Activated naive CD4-positive, alpha-beta T cell treated with Interleukin-2 at 50 U/mL for 16 hours (primary cell): ENCODE results near the gene PRSS56.

Experiments used
- DNase-seq: peaks from one replicate; pipeline ENCODE4 v3.0.0-alpha.2; 2020

The PRSS56 gene

DNA sequence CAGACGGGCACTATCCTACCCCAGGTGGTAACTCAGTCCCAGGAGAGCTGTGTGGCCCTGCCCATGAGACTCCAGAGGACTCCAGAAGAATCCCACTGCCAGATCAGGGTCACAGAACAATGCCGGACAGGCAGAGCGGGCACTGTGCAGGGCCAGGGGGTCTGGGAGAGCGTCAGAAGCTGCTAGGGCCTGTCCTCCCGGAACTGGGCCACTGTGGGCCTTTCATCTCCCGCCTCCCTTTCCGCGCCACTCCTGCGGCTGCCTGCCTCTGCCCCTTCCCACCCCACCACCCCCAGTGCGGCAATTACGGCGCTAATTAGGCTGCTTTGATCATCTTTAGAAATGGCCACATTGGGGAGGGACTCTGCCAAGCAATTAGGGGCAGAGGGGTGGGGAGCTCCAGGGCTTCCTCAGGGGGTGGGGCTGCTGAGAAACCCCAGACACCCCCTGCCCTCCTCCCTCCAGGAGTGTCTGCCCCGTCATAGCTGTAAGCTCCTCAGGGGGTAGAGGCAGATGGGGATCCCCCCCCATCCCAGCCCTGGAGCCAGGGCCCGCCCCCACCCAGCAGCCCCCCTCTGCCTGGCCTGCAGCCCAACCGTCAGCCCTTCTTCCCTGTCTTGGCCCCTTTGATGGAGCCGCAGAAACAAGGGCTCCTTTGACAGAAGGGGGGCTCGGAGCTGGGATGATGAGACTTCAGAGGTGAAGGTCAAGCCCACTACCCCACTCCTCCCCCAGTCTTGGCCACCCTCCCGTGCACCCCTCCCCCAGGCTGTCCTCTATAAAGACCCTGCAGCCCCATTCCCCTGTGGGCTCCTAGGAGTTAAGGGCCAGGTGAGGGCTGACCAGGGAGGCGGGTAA lies at the start of gene PRSS56:
Gene PRSS56, plus strand, starts transcription at position 808 of the 858 bp plus-strand sequence. CDS start 211 bp downstream, outside the sequence.
- no peak for DNase-seq

DNA sequence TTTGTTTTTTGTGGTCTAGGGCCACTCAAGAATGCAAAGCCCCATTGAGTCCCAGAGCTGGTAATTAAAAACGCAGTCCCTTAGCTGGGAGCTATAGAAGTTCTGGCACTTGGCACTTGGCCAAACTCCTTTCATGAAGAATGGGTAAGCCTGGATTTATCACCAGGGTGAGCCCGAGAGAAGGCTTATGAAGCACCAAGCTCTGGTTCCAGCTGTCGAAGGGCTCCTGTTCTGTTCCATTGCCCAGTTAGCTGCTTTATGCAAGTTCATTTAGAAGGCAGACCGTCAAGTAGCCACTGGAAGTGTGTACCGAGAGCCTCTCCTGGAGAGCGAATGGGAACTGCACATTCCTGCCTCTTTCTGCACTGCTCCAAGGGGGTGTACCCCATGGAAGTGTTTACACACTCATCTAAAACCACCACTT lies 46.7 kb upstream of the PRSS56 start:
- DNase-seq = no peak

DNA sequence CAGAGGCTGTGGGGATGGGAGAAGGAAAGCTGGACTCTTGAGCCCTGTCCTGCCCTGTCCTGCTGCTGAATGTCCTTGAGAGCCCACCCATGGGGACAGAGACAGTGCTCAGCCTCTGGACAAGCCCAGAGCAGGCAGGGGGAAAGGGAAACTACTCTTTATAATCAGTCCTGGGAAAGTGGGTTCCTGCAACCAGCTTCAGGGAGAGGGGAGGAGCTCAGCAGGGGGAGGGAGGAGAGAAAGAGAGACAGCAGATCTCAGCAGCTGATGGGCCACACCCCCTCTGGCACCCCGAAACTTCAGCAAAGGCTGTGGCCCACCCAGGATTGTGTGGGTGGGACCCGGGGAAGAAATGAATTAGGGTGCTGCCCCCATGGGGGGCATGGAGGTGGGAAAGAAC lies 44.1 kb upstream of the PRSS56 start:
- DNase-seq = no peak

DNA sequence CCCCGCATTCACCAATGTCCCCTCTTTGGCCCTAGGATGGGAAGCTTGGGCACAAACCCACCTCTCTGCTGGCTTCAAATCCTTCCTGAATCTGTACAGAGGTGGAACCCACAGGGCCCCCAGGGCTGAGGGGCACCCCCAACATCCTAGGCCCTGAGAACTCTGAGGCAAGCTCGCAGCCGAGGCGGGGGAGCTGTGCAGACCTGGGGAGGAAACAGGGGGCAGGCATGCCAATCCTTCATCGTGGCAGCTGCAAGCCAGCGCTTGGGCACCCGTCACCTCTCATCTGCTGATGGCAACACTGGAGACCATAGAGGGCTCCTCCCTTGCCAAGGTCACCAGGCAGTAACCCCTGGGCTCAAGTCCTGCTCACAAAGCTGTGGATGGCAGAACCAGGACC lies 43.4 kb upstream of the PRSS56 start:
- no peak for DNase-seq

DNA sequence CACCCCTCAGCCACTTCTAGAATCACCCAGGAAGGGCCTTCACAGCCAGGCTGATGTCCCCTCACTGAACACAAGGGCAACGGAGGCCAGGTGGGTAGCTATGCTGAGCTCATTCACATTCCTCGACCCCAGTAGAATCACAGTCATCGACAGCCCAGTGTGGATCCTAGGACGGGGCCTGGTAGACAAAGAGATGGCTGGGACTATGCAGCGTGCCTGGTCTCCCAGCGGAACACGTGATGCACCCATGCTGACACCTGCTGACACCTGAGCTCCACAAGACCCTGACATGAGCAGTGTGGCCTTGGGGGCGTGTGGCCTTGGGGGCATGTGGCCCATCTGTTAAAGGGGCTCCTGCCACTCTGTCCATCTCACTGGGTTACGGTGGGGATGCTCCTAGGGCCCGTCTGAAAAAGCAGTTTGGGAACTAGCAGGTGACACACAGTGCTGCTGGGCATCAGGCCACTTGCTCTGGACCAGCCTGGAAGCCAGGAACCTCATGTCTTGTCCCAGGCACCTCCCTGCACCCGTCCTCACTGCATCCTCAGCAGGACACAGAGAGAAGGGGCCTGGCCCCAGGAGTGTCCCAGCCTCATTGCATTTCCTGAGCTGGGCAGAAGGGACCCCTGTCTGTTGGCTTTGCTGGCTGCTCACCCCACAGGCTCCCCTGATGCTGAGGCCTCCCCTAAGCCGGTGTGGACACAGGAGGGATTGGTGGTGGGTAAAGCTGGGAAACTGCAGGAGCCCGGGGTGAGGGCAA lies 42.3 kb upstream of the PRSS56 start:
- no peak for DNase-seq

DNA sequence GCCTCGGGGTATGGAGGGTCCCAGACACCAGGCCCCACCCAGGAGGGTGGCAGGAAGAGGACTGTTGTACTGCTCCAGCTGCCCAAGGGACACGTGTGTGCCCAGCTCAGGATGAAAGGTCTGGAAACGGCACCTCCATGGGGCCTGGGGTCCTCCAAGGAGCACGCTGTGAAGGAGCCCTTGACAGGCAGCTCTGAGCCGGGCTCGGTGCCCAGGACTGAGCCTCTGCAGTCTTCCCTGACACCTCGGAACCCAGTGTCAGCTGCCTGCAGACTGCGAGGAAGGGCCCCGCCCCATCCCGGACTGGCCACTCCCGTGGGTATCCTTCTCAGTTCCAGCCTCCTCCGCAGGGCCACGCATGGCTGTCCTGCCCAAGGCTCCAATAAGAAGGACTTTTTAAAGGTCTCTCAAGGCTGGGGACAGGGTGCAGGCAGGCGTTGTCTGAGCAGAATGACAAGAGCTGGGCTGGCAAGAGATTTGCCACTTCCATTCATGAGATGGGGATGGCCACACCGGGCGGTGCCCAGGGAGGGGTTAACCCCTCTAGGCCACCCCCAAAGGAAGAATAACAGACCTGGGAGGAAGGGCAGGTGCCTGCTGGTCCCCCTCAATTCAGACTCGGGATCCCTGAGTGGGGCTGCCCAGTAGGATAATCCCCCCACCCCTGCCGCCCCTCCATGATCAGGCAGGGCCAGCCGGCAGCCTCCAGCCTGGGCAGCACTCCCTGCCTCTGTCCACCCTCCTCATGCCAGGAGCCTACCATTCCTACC lies 41.4 kb upstream of the PRSS56 start:
- no peak for DNase-seq

DNA sequence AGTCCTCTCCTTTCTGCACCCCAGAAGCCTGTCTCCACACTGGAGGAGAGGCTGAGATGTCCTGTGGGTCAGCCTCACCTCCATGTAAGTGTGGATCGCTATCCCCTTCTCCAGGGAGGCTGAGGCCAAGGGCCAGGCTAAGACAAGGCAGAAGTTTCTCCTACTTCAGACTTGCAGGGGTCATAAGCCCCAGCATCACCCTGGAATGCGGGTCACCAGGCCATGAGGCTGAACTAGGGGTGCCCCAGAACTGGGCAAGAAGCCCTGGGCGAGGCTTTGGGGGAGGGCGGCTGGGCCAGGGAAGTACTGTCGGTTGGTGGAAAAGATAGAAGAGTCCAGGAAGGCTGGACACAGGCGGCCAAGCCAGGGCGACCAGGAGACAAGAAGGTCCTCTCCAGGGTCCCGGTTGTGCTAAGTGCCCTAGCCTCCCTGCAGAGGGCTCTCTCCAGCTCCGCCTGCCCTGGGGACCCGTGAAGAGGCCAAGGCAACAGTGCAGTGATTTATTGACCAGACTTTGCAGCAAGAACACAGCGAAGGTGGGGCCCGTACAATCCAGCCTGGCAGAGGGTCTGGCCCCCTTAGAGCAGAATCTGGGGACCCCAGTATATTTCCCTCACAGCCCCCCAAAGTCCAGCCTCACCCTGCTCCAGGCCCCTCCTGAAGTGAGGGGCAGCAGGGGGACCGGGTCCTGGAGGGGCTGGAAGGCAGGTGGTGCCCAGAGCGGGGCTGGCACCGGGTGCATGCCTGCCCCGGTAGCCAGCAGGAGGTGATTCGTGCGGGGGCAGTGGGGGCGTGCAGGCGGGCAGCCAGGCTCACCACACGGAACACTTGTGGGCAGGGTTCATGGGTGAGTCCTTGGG lies 40.6 kb upstream of the PRSS56 start:
- no peak for DNase-seq

DNA sequence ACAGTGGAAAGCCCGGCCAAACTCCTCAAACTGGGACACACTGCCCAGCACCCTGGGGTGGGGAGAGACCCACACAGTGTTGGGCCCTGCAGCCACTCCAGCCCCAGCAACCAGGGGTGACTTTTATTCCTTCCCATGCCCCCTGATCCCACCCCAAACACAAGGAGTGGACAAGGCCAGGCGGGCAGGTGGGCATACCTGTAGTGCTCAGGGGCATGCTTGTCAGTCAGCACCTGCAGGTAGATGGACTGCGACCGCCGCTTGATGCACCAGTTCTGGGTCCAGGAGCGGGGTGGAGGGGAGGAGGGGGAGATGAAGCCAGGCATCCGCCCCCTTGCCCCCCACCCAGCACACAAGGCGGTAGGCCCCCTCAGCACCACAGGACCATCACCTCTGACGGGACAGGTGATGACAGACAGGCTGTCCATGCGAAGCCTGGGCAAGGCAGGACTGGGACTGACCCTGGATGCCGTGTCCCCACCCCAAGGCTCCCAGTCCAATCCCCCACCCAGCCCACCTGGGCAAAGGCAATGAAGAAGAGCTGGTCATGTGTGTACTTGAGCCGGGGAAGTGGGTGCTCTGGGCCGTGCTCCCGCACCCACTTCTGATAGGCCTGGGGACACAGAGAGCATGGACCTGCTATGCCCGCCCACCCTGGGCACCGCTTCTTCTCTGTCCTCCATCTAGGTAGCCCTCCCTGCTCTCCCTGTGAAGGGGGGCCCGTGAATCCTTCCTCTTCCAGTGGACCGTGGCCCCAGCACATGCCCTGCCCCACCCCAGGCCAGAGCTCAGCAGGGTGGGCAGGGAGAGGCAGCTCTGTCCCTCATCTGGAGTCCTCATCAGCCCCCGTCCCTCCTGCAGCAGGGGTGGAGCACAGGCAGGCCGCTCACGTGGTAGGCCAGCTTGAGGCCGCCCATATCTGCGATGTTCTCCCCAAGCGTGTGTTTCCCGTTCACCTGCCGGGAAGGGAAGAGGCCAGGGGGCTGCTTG lies 39.7 kb upstream of the PRSS56 start:
- DNase-seq = no peak

DNA sequence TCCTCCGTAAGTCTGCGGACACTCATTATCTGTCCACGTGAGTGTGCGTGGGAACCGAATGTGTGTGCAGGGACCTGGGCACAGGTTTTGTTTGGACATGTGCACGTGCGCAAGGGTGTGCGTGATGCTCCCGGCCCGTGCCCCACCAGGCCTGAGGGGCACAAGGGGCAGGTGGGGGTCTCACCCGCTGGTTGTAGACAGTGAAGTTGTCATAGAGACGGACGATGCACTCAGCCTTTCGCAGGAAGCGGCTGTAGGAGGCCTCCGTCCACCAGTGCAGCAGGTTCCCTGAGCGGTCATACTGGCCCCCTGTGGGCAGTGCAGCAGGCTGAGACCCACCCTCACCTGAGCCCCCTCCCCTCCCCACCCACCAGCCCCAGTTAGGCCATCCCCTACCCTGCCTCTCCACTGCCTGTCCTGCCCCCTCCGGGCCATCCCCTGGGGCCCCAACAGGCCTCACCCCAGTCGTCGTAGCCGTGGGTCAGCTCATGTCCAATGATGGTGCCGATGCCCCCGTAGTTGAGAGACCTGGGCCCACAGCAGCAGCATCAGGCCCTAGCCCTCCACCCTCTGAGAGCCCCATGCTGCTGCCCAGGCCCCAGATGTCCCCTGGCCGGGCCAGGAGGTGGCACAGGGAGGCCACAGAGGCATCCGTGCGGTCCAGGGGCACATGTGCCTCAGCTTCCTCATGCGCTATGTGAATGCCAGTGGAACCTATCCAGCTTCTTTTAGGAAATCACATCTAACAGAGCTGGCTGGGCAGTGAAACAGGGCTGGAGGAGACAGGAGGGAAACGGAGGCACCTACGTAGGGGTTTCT lies 38.7 kb upstream of the PRSS56 start:
- DNase-seq = no peak

DNA sequence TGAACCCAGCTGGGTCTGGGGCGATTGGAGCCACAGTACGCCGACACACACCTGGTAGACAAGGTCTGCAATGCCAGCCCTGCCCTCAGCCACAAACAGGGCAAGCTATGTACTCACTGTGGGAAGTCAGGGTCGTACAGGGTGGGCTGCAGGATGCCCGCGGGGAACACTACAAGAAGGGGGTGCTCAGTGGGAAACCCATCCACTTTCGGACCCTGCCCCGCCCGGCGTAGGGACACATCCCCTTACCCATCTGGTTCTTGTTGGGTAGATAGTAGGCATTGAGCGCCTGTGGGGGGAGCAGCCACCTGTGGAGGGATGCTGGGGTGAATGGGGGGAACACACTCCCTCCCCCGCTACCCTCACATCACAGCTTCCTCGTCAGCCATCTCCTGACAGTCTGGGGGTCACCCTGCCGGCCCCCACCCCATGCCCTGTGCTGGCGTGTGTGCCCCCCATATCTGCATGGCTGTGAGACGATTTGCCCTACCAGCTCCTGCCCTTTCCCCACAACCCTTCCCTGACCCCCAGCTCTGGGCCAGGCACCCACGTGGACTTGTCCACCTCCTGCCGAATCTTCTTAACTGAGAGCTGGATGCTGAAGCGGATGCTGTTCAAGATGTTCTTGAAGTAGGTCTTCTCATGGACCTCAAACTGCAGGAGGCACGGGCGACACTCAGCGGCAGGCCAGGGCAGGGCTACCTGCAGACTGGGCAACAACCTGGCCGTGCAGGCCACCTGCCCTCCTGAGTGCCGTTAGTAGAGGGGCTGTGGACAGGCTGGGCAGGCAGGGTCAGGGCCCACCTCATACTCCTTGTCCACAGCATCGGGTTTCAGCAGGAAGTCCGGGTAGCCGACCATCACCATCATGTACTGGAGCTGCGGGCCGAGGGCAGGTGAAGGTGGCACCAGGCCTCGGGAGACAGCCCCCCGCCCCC lies 37.6 kb upstream of the PRSS56 start:
- no peak for DNase-seq

DNA sequence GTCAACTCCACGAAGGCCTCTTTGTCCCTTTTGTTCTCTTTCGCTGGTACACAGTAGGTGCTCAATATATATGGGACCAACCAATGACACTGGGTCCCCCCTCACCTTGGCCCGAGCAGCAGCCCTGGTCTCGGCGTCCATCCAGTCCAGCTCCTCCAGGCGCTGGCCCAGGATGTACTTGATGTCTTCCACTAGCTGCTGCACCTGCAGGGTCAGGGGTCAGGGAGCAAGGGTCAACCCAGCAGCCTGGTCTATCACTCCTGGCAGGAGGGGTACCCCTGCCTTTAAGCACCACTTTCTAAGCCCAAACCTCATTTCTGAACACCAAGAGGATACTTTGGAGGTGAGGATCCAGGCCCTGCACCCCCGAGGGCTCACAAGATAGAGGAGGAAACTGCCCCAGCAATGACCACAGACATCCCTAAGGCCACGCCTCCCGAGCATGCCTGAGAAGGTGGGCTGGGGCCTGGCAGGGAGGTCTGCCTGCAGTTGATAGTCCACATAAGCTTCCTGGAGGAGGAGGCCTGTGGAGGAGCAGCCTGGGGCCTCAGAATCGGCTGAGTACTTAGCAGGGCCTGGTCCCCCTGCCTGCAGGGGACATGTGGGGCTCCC lies 36.8 kb upstream of the PRSS56 start:
- DNase-seq = no peak

DNA sequence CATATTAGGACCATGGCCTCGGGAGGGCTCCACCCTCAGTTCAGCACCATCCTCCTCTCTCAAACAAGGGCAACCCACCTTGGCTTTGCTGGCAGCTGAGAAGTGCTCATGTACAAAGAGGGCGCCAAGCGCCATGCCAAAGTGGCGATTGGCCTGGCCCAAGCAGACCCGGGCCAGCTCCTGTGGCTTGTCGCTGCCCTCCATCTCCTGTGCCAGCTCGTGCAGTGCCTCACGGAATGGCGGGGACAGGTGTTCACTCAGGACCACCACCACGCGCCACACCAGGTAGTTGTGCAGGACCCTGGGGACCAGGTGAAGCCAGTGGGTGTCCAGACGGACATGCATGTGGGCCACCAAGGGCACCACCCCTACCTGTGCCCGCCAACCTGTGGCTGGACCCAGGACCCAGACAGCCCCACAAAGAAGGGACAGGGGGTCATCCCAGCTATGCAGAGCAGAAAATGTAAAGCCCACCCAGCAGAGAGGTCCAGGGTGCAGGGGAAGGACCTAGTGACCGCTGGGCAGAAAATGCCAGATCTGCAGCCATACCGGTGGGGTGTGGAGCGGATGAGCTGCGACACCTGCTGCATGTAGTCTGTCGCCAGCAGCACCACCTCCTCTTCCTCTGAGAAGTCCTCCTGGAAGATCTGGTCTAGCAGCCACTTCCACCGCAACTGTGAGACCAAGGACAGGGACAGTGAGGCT lies 36.1 kb upstream of the PRSS56 start:
- no peak for DNase-seq

DNA sequence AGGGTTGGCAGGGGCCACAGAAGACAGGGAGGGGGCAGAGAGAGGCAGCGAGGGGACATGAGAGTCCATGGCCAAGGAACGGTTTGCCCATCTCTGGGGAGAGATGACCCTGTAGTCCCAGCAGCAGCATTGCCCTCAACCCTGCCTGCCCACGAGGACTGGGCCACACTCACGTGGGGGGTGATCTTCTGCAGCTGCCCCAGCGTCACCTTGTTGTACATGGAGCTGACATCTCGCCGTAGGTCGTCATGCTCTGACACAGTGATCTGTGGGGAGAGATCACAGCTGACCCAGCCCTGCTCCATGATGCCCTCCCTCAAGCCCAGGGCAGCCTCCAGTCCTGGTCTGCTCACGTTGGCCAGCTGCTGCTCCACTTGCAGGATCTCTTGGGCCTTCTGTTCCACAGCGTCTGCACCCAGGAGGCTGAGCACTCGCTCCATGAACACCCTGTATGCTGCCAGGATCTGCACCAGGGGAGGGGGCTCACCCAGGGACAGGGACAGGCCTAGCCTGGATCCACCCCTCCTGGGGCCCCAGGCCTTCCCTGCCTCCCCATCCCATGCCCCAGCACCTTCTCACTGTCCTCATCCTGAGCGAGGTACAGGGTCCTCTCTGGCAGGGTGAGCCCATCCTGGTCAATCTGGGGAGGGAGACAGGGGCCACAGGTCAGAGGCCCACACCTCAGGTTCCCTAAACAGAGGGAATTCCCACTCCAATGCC lies 35.4 kb upstream of the PRSS56 start:
- no peak for DNase-seq

DNA sequence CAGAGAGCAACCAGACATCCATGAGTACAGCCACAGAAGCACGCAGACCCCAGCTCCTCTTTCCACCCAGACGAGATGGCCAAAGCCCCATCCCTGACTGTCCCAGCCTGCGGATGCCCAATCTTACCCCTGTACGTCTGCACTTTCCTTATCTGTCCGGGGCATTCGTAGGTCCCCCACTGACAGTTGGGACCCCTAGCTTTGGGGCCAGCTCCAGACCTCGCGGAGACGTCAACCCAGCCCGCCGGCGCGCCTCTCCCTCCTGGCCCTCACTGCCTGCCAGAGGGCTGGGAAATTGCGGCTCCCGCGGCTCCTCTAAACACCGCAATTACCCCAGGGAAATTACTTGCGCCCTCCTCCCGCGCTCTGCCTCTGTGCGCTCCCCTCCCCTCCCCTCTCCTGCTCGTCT lies 34.8 kb upstream of the PRSS56 start:
- DNase-seq = no peak

DNA sequence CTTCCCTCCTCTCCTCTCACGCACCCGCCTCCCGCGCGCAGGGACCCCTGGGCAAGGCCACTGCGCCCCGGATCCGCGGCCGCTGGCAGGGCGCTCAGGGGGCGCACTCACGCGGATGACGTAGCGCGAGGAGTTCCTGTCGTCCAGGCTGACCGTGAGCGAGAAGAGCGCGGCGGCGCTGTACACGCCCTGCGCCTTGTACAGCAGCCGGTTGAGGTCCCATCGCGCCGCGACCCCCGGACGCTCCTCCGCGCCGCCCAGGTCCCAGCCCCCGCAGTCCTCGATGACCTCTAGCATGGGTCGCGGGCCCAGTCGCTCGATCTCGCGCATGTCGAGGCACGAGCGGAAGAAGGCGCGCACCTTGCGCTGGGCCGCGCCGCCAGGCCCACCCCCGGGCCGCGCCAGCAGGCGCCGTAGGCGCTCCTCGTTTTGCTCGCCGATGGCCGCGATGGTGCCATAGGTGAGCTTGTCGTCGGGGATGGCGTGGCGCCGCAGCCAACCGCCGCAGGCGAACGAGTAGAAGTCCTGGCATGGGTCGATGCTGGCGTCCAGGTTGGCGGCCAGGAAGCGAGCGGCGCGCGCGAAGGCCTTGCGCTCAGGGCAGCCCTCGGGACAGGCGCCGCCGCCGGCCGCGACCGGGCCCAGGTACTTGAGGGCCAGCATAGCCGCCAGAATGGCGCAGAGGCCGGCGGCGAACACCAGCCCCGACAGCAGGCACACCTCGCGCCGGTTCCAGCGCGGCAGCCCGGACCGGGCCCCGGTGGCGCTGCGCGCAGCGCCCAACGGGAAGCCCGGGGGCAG lies 34.2 kb upstream of the PRSS56 start:
- no peak for DNase-seq
